ENCODE results near the gene CDYL2.

Gene CDYL2

DNA sequence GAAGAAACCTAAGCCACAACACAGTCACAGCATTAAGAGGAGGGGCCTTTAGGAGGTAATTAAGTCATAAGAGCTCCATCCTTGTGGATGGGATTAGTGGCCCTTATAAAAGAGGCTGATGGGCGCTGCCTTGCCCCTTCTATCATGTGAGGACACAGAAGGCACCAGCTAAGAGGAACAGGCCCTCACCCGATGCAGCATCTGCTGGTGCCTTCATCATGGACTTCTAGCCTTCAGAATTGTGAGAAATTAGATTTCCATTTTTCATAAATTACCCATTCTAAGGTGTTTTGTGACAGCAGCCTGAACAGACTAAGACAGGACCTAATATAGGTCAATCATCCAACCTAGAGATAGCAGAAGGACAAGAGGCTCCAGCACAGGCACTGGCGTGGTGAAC is 120.8 kb downstream of the CDYL2 start:
- Histone ChIP-seq H3K9me3 (ENCODE audit: control insufficient read depth, low read depth, low read length) (no peaks in the 10 kb centered on the region), H3K36me3 (ENCODE audit: control insufficient read depth, low read depth, low read length) (no peaks in the 10 kb centered on the region)

DNA sequence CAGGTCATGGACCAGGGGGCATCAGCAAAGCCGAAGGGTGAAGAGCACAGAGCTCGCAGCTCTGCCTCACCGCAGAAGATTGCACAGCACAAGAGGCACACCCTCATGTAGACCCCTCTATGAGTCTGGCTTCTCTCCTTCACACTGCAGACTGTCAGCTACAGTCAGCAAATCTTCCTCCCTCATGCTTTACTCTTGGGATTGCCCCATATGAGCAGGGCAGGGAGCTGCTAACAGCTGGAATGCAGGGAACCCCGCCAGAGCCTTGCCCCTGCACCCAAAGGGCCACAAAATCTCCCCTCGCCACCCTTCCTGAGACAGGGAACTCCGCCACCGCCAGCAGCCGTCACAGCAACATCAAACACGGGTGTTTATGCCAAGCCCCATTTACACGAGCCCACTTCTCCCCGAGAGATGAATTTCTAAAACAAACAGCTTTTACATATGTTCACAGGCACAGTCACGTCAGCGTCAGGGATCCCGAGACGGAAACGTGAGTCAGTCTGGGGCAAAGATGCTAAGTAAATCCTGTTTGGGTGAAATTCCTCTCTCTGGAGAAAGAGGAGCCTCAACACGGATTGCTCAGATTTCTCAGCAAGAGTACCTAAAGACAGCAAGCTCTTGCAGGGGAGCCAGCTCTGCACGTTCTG is 121.9 kb downstream of the CDYL2 start:
- no peak overlapping the region for H3K9ac ChIP-seq (ENCODE audit: low read length)
- H3K4me1 ChIP-seq (ENCODE audit: control insufficient read depth, low read depth, low read length) = no peaks in the 10 kb centered on the region
- no peak overlapping the region for H3K27ac ChIP-seq (ENCODE audit: low read length)
- no peaks in the 10 kb centered on the region for H3K36me3 ChIP-seq (ENCODE audit: control insufficient read depth, low read depth, low read length)
- H3K4me3 ChIP-seq (ENCODE audit: low read length) = no peak overlapping the region
- no peaks in the 10 kb centered on the region for H3K27me3 ChIP-seq (ENCODE audit: control insufficient read depth, insufficient read depth, low read length)
- H3K9me3 ChIP-seq (ENCODE audit: control insufficient read depth, low read depth, low read length) = no peaks in the 10 kb centered on the region

More for the DNA sequence above, 120.8 kb downstream of the CDYL2 start:
- Histone ChIP-seq H3K4me3 (ENCODE audit: low read length) (no peak overlapping the region), H3K4me1 (ENCODE audit: control insufficient read depth, low read depth, low read length) (no peaks in the 10 kb centered on the region), H3K27ac (ENCODE audit: low read length) (no peak overlapping the region), H3K9ac (ENCODE audit: low read length) (no peak overlapping the region), H3K27me3 (ENCODE audit: control insufficient read depth, insufficient read depth, low read length) (no peaks in the 10 kb centered on the region)

DNA sequence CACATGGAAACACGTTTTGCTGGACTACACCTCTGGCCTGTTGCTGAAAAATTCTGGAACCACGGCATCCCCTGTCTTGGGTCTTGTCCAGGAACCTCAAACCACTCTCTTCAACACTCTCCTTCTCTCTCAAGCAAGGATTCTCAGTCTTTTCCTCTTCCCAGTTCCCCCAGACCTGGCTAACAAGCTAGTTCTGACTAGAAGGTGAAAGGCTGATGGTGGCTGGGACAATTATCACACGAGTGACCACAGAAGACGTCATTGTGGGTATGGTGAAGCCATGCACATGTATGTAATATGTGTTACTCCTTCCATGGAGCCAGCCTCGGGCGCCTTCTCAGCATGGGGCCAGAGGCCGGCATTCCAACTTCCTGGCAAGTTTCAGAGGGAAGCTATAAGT is 123.0 kb downstream of the CDYL2 start:
- no peaks in the 10 kb centered on the region for H3K27me3 ChIP-seq (ENCODE audit: control insufficient read depth, insufficient read depth, low read length)
- no peaks in the 10 kb centered on the region for H3K4me1 ChIP-seq (ENCODE audit: control insufficient read depth, low read depth, low read length)
- H3K36me3 ChIP-seq (ENCODE audit: control insufficient read depth, low read depth, low read length) = no peaks in the 10 kb centered on the region
- H3K4me3 ChIP-seq (ENCODE audit: low read length) = no peak overlapping the region
- H3K27ac ChIP-seq (ENCODE audit: low read length) = no peak overlapping the region
- H3K9me3 ChIP-seq (ENCODE audit: control insufficient read depth, low read depth, low read length) = no peaks in the 10 kb centered on the region
- H3K9ac ChIP-seq (ENCODE audit: low read length) = no peak overlapping the region

DNA sequence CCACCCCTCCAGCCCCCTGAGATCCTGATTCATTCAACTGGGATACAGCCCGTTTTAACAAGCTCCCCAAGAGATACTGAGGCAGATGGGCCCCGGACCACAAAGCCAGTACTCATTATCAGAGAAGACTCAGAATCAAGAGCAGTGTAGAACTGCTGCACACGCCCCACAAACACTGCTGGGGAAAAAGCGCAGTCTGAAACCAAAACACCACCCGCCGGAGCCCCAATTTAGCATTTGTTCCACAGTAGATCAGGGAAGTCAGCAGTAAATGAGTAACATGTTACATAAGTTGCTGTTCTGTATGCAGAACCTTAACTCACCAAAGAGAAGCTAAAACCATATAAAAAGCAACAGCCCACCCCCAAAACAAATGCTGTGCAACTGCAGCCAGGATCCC is 123.6 kb downstream of the CDYL2 start:
- Histone ChIP-seq H3K9me3 (ENCODE audit: control insufficient read depth, low read depth, low read length) (no peaks in the 10 kb centered on the region), H3K4me3 (ENCODE audit: low read length) (no peak overlapping the region), H3K27me3 (ENCODE audit: control insufficient read depth, insufficient read depth, low read length) (no peaks in the 10 kb centered on the region), H3K9ac (ENCODE audit: low read length) (no peak overlapping the region), H3K27ac (ENCODE audit: low read length) (no peak overlapping the region), H3K4me1 (ENCODE audit: control insufficient read depth, low read depth, low read length) (no peaks in the 10 kb centered on the region), H3K36me3 (ENCODE audit: control insufficient read depth, low read depth, low read length) (no peaks in the 10 kb centered on the region)

DNA sequence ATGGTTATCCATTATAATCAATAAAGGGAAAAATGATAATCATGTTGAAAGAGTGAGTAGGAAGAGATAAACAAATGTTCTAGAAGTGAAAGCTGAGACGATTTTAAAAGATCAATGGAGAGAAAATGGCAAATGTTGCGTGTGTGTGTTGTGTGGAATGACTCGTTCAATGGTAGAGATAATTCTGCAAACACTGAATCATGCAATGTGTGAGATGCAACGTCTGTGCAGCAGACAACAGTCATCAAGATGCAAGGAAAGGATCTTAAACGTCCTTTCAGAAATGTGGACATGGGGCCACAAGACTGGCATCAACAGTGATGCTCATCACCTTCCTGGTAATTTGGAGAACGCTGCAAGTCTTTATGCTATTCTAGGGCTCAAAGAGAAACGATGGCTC is 124.4 kb downstream of the CDYL2 start:
- Histone ChIP-seq H3K9me3 (ENCODE audit: control insufficient read depth, low read depth, low read length) (no peaks in the 10 kb centered on the region), H3K36me3 (ENCODE audit: control insufficient read depth, low read depth, low read length) (no peaks in the 10 kb centered on the region), H3K27ac (ENCODE audit: low read length) (no peak overlapping the region), H3K4me3 (ENCODE audit: low read length) (no peak overlapping the region), H3K9ac (ENCODE audit: low read length) (no peak overlapping the region), H3K27me3 (ENCODE audit: control insufficient read depth, insufficient read depth, low read length) (no peaks in the 10 kb centered on the region), H3K4me1 (ENCODE audit: control insufficient read depth, low read depth, low read length) (no peaks in the 10 kb centered on the region)

DNA sequence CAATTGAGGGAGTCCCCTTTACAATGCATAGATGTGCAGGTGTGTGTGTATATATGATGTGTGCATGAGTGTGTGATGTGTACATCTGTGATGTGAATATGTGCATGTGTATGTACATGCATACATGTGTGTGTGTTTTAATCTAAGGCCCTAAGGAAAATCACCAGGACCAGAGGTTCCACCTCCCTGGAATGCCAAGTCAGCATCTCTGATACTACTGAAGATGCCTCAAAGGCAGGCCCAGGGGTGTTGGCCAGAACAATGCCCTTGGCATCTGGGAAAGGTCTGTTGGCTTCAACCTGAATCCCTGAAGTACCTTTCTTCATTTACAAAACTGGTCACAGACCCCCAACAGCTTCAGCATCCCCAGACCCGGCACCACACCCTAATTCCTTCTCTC is 129.5 kb downstream of the CDYL2 start:
- Histone ChIP-seq H3K36me3 (ENCODE audit: control insufficient read depth, low read depth, low read length) (no peaks in the 10 kb centered on the region), H3K9ac (ENCODE audit: low read length) (no peak overlapping the region), H3K4me3 (ENCODE audit: low read length) (no peak overlapping the region), H3K4me1 (ENCODE audit: control insufficient read depth, low read depth, low read length) (peaks cover 13% of the 10 kb centered on the region), H3K27me3 (ENCODE audit: control insufficient read depth, insufficient read depth, low read length) (no peaks in the 10 kb centered on the region), H3K27ac (ENCODE audit: low read length) (no peak overlapping the region), H3K9me3 (ENCODE audit: control insufficient read depth, low read depth, low read length) (no peaks in the 10 kb centered on the region)

DNA sequence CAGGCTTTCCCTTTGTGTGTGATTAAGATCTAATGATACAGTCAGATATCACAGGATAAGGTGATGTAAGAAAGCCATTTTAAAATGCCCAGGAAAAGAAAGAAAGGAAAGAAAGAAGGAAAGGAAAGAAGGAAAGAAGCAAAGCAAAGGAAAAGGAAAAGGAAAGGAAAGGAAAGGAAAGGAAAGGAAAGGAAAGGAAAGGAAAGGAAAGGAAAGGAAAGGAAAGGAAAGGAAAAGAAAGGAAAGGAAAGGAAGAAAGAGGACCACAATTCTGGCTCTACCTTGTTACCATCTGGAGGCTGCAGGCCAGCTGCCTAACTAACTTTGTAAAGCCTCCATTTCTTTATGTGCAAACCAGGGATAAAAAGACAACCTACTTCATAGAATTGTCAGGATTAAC is 132.0 kb downstream of the CDYL2 start:
- Histone ChIP-seq H3K9ac (ENCODE audit: low read length) (no peak overlapping the region), H3K36me3 (ENCODE audit: control insufficient read depth, low read depth, low read length) (no peaks in the 10 kb centered on the region), H3K27me3 (ENCODE audit: control insufficient read depth, insufficient read depth, low read length) (no peaks in the 10 kb centered on the region), H3K9me3 (ENCODE audit: control insufficient read depth, low read depth, low read length) (no peaks in the 10 kb centered on the region), H3K4me3 (ENCODE audit: low read length) (no peak overlapping the region), H3K4me1 (ENCODE audit: control insufficient read depth, low read depth, low read length) (peaks cover 13% of the 10 kb centered on the region), H3K27ac (ENCODE audit: low read length) (no peak overlapping the region)

DNA sequence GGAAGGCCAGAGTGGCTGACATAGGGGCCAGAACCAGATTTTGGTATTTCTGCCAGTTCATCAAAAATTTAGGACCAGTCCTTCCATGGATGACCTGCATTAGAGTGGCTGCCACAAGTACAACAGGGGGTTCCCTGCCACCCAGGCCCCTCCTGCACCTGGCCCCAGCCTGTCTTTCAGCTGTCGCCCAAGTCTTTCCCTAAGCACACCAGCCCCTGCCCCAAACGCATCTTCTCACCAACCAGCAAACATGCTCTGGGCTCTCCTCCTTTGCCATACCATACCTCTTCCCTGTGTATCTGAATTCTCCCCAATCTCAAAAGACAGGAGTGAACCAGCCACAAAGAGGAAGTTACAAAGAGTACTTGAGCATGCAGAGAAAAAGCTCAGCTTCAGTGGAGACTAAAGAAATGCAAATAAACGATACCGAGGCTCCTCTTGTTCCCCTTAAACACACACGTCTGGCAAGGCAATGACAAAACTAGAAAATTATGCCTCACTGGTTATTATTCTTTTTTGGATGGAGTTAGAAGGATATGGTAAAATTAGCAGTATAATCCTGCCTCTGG is 133.0 kb downstream of the CDYL2 start:
- Histone ChIP-seq H3K4me3 (ENCODE audit: low read length) (no peak overlapping the region), H3K4me1 (ENCODE audit: control insufficient read depth, low read depth, low read length) (peaks cover 21% of the 10 kb centered on the region), H3K27me3 (ENCODE audit: control insufficient read depth, insufficient read depth, low read length) (no peaks in the 10 kb centered on the region), H3K27ac (ENCODE audit: low read length) (no peak overlapping the region), H3K36me3 (ENCODE audit: control insufficient read depth, low read depth, low read length) (no peaks in the 10 kb centered on the region), H3K9me3 (ENCODE audit: control insufficient read depth, low read depth, low read length) (no peaks in the 10 kb centered on the region), H3K9ac (ENCODE audit: low read length) (no peak overlapping the region)

DNA sequence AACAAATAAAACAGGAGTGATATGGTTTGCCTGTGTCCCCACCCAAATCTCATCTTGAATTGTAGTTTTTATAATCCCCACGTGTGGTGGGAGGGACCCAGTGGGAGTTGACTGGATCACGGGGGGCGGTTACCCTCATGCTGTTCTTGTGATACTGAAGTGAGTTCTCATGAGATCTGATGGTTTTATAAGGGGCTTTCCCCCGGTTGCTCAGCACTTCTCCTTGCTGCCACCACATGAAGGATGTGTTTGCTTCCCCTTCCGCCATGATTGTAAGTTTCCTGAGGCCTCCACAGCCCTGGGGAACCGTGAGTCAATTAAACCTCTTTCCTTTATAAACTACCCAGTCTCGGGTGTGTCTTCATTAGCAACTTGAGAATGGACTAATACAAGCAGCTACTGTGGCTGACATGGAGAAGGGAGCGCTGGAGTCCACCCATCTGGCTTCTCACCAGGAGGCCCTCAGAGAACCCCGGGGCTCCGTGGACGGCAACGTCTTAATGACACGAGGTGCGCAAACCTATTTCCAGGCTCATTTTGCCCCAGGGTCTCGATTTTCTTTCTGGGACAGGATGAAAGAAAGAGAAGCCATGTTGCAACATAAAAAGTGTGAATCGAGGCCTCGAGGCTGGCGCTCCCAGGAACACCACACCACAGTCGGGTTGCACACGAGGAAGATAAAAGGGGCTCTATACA is 134.1 kb downstream of the CDYL2 start:
- Histone ChIP-seq H3K4me3 (ENCODE audit: low read length) (no peak overlapping the region), H3K9ac (ENCODE audit: low read length) (no peak overlapping the region), H3K27me3 (ENCODE audit: control insufficient read depth, insufficient read depth, low read length) (no peaks in the 10 kb centered on the region), H3K36me3 (ENCODE audit: control insufficient read depth, low read depth, low read length) (no peaks in the 10 kb centered on the region), H3K27ac (ENCODE audit: low read length) (no peak overlapping the region), H3K4me1 (ENCODE audit: control insufficient read depth, low read depth, low read length) (peaks cover 22% of the 10 kb centered on the region), H3K9me3 (ENCODE audit: control insufficient read depth, low read depth, low read length) (no peaks in the 10 kb centered on the region)

DNA sequence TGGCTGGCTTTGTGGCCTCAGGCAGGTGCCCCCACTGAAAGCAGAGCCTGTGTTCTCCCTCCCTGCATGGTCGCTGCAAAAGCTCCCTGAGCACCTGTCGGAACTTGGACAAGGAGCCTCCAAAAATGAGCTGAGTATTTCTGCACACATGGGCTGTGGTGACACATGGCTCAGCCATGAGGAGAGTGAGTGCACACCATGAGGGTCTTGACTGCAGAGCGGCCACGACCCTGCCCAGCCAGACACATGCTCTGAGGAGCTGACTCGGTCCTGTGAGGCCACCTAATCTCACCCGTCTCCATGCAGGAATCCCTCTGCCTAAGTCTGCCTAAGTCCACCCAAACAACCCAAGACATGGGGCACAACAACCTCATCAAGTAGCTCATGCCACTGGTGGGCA is 134.7 kb downstream of the CDYL2 start:
- H3K36me3 ChIP-seq (ENCODE audit: control insufficient read depth, low read depth, low read length) = no peaks in the 10 kb centered on the region
- no peak overlapping the region for H3K9ac ChIP-seq (ENCODE audit: low read length)
- no peak overlapping the region for H3K4me3 ChIP-seq (ENCODE audit: low read length)
- no peak overlapping the region for H3K27ac ChIP-seq (ENCODE audit: low read length)
- no peaks in the 10 kb centered on the region for H3K9me3 ChIP-seq (ENCODE audit: control insufficient read depth, low read depth, low read length)
- H3K4me1 ChIP-seq (ENCODE audit: control insufficient read depth, low read depth, low read length) = peaks cover 22% of the 10 kb centered on the region
- no peaks in the 10 kb centered on the region for H3K27me3 ChIP-seq (ENCODE audit: control insufficient read depth, insufficient read depth, low read length)

DNA sequence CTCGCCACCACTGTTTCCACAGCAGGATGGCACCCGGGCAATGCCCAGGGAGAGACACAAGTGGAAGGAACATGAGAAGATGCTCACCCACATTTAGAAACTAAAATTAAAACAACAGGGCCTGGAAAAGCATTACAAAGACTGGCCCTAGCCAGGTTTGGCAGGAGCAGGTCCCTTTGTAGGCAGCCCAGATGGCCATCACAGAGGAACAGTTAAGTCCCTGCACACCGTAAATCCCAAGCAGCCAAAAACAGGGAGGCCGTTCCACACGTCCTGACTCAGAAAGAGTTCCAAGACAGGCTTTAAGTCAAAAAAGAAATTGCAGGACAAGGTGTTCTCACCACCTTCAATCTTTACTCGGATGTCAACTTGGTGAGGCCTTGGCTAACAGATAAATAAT is 136.5 kb downstream of the CDYL2 start:
- H3K9ac ChIP-seq (ENCODE audit: low read length) = no peak overlapping the region
- H3K4me1 ChIP-seq (ENCODE audit: control insufficient read depth, low read depth, low read length) = peaks cover 22% of the 10 kb centered on the region
- no peaks in the 10 kb centered on the region for H3K36me3 ChIP-seq (ENCODE audit: control insufficient read depth, low read depth, low read length)
- no peak overlapping the region for H3K27ac ChIP-seq (ENCODE audit: low read length)
- no peaks in the 10 kb centered on the region for H3K27me3 ChIP-seq (ENCODE audit: control insufficient read depth, insufficient read depth, low read length)
- no peaks in the 10 kb centered on the region for H3K9me3 ChIP-seq (ENCODE audit: control insufficient read depth, low read depth, low read length)
- H3K4me3 ChIP-seq (ENCODE audit: low read length) = no peak overlapping the region

DNA sequence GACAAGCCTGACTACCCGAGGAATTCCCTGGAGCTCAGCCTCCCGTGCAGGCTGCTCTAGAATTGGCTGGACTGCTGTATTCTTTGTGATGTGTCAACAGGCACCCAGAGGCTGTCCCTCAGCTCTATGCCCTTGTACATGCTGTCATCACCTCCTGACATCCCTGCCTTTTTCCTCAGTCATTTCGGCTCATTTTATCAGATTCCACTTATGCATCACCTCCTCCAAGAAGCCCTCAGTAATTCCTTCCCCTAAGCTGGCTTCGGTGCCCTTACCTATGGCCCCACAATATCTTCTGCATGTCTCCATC is 137.2 kb downstream of the CDYL2 start:
- Histone ChIP-seq H3K27ac (ENCODE audit: low read length) (no peak overlapping the region), H3K4me1 (ENCODE audit: control insufficient read depth, low read depth, low read length) (peaks cover 22% of the 10 kb centered on the region), H3K27me3 (ENCODE audit: control insufficient read depth, insufficient read depth, low read length) (no peaks in the 10 kb centered on the region), H3K9ac (ENCODE audit: low read length) (no peak overlapping the region), H3K4me3 (ENCODE audit: low read length) (no peak overlapping the region), H3K36me3 (ENCODE audit: control insufficient read depth, low read depth, low read length) (no peaks in the 10 kb centered on the region), H3K9me3 (ENCODE audit: control insufficient read depth, low read depth, low read length) (no peaks in the 10 kb centered on the region)
